Measurements from ENCODE around the gene VPS35L. TPM values are rescaled to one million over a fixed set of nuclear protein-coding genes. Genes with fewer than 3 reads are reported as not detected.

The VPS35L gene
- total and polyA plus RNA-seq, 2 of the 13 experiments (the other 11 are each of a cell fraction or from before 2014, with no cell fraction given), result 1.4 to 1.6 TPM

DNA sequence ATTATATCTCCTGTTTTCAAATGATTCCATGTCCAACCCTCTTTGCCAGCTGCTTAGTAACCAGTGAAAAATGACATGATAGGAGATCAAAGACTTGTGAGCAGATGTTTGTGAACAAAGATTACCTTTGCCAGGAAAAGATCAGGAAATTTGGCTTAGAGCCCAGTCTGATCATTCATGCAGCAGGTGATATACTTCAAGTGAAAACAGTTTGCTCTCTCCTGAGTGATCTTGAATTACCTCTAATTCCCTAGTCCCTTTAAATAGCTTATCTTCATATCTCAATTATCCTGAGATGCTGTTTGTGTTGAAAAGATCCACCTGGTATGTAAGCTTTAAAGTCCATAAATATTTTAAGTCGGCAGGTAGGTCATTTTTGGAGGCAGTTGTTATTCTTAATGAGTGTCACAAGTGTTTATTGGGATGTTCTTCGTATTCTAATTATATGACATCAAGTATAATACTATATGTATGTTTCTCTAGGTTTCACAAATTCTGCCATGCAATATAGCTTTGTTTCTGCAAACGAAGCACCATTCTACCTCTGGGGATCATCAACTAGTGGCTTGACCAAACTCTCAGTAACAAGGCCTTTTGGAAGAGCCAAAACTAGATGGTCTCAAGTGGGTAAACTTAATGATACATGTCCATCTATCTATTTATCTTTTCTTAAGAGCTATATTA lies 13.2 kb upstream of the VPS35L start (continued):
- TF ChIP-seq FOXC1 (CRISPR knock-in tag; IDR thresholded peaks at IDR 0.05; ENCODE audit: borderline replicate concordance) (no peak), FOXP1 (IDR thresholded peaks at IDR 0.05) (no peak), FOXP1 (CRISPR knock-in tag; IDR thresholded peaks at IDR 0.05) (peak; percentile 78), SYNCRIP (IDR thresholded peaks at IDR 0.05; ENCODE audit: insufficient read depth, low read depth, low read length) (no peak), ARNTL (CRISPR knock-in tag; IDR thresholded peaks at IDR 0.05) (no peak), JUND (CRISPR knock-in tag; IDR thresholded peaks at IDR 0.05) (no peak), RAD51 (IDR thresholded peaks at IDR 0.05; ENCODE audit: borderline replicate concordance) (no peak), ESRRA (CRISPR knock-in tag; IDR thresholded peaks at IDR 0.05; ENCODE audit: low read depth) (no peak; the same call in 1 of the 2 replicates), ARNT (IDR thresholded peaks at IDR 0.05) (no peak), ZNF883 (CRISPR knock-in tag; IDR thresholded peaks at IDR 0.05; ENCODE audit: not compliant biosample characterization) (no peak), CC2D1A (CRISPR knock-in tag; IDR thresholded peaks at IDR 0.05) (no peak), IRX3 (CRISPR knock-in tag; IDR thresholded peaks at IDR 0.05; ENCODE audit: borderline replicate concordance, low read depth) (no peak), SP5 (CRISPR knock-in tag; IDR thresholded peaks at IDR 0.05; ENCODE audit: borderline replicate concordance, low read depth) (peak; percentile 73), GABPA (IDR thresholded peaks at IDR 0.05; ENCODE audit: low read depth, low read length) (no peak), GABPA (CRISPR knock-in tag; IDR thresholded peaks at IDR 0.05; ENCODE audit: low read depth) (peak; percentile 60; the same call in 1 of the 2 replicates), ZFY (CRISPR knock-in tag; IDR thresholded peaks at IDR 0.05) (peak; percentile 37; the same call in 1 of the 2 replicates), ZFP36 (IDR thresholded peaks at IDR 0.05; ENCODE audit: borderline replicate concordance, low read depth, low read length, partially characterized antibody) (no peak), ZNF724P (CRISPR knock-in tag; IDR thresholded peaks at IDR 0.05; ENCODE audit: borderline replicate concordance) (no peak), SRSF9 (IDR thresholded peaks at IDR 0.05; ENCODE audit: borderline replicate concordance, insufficient read depth, low read depth, low read length, poor library complexity, severe bottlenecking) (no peak), FOXJ3 (CRISPR knock-in tag; IDR thresholded peaks at IDR 0.05; ENCODE audit: borderline replicate concordance) (peak; percentile 93), ZNF607 (CRISPR knock-in tag; IDR thresholded peaks at IDR 0.05; ENCODE audit: borderline replicate concordance) (peak; percentile 79; the same call in 1 of the 2 replicates)
- TF ChIP-seq, protein P1, sequence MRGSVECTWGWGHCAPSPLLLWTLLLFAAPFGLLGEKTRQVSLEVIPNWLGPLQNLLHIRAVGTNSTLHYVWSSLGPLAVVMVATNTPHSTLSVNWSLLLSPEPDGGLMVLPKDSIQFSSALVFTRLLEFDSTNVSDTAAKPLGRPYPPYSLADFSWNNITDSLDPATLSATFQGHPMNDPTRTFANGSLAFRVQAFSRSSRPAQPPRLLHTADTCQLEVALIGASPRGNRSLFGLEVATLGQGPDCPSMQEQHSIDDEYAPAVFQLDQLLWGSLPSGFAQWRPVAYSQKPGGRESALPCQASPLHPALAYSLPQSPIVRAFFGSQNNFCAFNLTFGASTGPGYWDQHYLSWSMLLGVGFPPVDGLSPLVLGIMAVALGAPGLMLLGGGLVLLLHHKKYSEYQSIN (CRISPR knock-in tag; IDR thresholded peaks at IDR 0.05; ENCODE audit: borderline replicate concordance), result no peak
- TF ChIP-seq, protein P2, sequence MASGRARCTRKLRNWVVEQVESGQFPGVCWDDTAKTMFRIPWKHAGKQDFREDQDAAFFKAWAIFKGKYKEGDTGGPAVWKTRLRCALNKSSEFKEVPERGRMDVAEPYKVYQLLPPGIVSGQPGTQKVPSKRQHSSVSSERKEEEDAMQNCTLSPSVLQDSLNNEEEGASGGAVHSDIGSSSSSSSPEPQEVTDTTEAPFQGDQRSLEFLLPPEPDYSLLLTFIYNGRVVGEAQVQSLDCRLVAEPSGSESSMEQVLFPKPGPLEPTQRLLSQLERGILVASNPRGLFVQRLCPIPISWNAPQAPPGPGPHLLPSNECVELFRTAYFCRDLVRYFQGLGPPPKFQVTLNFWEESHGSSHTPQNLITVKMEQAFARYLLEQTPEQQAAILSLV (CRISPR knock-in tag; IDR thresholded peaks at IDR 0.05; ENCODE audit: borderline replicate concordance), result no peak
- TF ChIP-seq, protein P3, sequence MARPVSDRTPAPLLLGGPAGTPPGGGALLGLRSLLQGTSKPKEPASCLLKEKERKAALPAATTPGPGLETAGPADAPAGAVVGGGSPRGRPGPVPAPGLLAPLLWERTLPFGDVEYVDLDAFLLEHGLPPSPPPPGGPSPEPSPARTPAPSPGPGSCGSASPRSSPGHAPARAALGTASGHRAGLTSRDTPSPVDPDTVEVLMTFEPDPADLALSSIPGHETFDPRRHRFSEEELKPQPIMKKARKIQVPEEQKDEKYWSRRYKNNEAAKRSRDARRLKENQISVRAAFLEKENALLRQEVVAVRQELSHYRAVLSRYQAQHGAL (CRISPR knock-in tag; IDR thresholded peaks at IDR 0.05; ENCODE audit: not compliant biosample characterization), result no peak
- TF ChIP-seq, protein P4, sequence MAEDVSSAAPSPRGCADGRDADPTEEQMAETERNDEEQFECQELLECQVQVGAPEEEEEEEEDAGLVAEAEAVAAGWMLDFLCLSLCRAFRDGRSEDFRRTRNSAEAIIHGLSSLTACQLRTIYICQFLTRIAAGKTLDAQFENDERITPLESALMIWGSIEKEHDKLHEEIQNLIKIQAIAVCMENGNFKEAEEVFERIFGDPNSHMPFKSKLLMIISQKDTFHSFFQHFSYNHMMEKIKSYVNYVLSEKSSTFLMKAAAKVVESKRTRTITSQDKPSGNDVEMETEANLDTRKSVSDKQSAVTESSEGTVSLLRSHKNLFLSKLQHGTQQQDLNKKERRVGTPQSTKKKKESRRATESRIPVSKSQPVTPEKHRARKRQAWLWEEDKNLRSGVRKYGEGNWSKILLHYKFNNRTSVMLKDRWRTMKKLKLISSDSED (CRISPR knock-in tag; IDR thresholded peaks at IDR 0.05), result no peak
- TF ChIP-seq, protein P5, sequence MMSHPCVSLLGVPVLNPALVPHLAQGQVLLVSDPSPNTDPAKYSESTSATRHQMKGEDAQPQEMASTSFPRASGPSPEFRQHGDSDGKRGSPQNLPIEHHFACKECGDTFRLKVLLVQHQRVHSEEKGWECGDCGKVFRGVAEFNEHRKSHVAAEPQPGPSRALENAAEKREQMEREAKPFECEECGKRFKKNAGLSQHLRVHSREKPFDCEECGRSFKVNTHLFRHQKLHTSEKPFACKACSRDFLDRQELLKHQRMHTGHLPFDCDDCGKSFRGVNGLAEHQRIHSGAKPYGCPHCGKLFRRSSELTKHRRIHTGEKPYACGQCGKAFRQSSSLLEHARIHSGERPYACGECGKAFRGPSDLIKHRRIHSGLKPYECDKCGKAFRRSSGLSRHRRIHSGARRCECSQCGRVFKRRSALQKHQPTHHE (CRISPR knock-in tag; IDR thresholded peaks at IDR 0.05; ENCODE audit: borderline replicate concordance), result no peak

Data from HepG2 (cell line).